ENCODE measurements around the gene BTG2.

DNA sequence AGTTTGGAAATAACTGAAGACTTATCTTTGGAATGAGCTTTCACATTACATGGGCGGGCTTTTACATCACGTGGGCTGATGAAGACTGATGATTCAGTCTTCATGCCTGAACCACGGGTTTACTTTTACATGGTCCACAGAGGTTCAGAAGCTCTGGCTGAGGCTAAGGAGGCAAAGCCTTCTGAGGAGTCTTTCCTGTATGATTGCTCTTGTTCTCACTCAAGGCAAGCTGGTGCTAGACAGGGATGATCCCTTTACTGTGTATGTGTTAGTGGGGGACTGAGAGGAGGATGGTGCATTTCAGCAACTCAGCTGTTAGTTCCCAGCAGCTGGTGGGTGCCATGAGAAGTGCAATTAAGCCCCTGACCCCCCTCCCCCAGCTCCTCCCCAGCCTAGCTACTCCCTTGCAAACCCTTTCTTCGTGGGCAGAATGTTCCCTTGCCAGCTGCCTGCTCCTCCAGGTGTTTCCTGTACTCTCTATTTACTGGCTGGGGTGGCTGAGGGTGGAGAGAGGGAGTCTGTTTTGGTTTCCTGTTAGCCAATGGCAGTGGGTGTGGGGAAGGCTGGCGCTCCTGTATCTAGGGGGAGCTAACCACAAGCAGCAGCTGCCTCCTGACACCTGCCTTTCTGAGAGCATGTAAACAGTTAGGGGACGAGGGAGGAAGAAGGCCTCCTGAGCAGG lies 15.4 kb downstream of the BTG2 start:
- TF ChIP-seq, protein P1, sequence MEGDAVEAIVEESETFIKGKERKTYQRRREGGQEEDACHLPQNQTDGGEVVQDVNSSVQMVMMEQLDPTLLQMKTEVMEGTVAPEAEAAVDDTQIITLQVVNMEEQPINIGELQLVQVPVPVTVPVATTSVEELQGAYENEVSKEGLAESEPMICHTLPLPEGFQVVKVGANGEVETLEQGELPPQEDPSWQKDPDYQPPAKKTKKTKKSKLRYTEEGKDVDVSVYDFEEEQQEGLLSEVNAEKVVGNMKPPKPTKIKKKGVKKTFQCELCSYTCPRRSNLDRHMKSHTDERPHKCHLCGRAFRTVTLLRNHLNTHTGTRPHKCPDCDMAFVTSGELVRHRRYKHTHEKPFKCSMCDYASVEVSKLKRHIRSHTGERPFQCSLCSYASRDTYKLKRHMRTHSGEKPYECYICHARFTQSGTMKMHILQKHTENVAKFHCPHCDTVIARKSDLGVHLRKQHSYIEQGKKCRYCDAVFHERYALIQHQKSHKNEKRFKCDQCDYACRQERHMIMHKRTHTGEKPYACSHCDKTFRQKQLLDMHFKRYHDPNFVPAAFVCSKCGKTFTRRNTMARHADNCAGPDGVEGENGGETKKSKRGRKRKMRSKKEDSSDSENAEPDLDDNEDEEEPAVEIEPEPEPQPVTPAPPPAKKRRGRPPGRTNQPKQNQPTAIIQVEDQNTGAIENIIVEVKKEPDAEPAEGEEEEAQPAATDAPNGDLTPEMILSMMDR (IDR thresholded peaks at IDR 0.05): no peak
- no peak for TF ChIP-seq POLR2A (IDR thresholded peaks at IDR 0.05)
